ENCODE data around the gene PTPRU. TPM values are rescaled to one million over a fixed set of nuclear protein-coding genes. Genes with fewer than 3 reads are reported as not detected.

Gene PTPRU
- total RNA-seq, 6 donors from 2014 or later: 44.5 to 87.2 (median 70.1) TPM

DNA sequence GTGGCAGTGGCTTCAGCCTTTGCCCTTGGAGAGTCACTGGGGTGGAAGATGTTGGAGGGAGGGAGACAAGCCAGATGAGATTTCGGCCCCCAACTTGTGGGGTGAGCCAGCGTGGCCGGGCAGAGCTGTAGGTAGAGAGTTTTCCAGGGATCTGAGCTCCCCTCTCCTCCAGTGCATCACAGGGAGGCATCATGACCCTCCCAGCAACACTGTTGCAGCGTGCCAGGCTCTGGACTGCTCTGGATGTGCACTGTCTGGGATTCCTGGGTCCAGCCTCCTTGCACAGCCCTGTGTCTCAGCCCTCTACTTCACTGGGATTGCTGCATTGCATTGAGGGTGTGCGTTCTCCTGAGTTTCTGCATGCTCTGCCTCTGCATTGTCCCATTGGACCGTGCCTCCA lies 8.9 kb downstream of the PTPRU start:
- H3K27ac ChIP-seq: no peak overlapping the region
- peaks cover 0 to 8% (median 0%) of the 10 kb centered on the region in 4 donors for H3K4me1 ChIP-seq
- H3K9me3 ChIP-seq: no peaks in the 10 kb centered on the region
- TF ChIP-seq POLR2A (IDR thresholded peaks at IDR 0.05): no peak
- TF ChIP-seq, protein P1, sequence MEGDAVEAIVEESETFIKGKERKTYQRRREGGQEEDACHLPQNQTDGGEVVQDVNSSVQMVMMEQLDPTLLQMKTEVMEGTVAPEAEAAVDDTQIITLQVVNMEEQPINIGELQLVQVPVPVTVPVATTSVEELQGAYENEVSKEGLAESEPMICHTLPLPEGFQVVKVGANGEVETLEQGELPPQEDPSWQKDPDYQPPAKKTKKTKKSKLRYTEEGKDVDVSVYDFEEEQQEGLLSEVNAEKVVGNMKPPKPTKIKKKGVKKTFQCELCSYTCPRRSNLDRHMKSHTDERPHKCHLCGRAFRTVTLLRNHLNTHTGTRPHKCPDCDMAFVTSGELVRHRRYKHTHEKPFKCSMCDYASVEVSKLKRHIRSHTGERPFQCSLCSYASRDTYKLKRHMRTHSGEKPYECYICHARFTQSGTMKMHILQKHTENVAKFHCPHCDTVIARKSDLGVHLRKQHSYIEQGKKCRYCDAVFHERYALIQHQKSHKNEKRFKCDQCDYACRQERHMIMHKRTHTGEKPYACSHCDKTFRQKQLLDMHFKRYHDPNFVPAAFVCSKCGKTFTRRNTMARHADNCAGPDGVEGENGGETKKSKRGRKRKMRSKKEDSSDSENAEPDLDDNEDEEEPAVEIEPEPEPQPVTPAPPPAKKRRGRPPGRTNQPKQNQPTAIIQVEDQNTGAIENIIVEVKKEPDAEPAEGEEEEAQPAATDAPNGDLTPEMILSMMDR (IDR thresholded peaks at IDR 0.05): no peak
- no peak for TF ChIP-seq POLR2AphosphoS5 (IDR thresholded peaks at IDR 0.05)
- no peak for TF ChIP-seq EP300 (IDR thresholded peaks at IDR 0.05)
- no peak overlapping the region for H3K4me3 ChIP-seq
- no peaks in the 10 kb centered on the region for H3K27me3 ChIP-seq
- 79 to 84% methylated on average over 5 to 6 of the region's 6 CpGs for WGBS, 2 donors
- DNase-seq (no peak), ATAC-seq (ENCODE audit: low FRiP score in 2 of 2) (no peak)
- H3K36me3 ChIP-seq: no peaks in the 10 kb centered on the region

DNA sequence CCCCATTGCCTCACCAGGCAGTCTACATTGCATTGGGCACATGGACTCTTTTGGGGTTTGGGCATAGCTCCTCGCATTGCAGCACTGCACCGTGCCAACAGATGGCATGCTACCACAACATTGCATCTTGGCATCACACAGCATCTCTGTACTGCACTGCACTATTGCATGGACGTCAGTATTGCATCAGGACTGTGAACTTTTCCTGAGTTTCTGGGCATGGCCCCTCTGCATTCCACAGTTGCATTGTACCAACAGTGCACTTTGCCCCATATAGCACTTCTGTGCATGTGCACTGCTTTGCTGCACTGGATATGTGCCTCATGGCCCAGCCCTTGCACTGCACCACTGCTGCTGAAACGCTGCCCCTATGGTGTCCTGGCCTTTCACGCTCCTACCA lies 9.6 kb downstream of the PTPRU start:
- 55 to 67% methylated on average over 5 of the region's 5 CpGs for WGBS, 2 donors
- no peaks in the 10 kb centered on the region for H3K36me3 ChIP-seq
- TF ChIP-seq EP300 (IDR thresholded peaks at IDR 0.05) (no peak), POLR2AphosphoS5 (IDR thresholded peaks at IDR 0.05) (no peak)
- TF ChIP-seq, protein P1 (IDR thresholded peaks at IDR 0.05): peak in 2 of 6 experiments; percentile 7 to 34
- peaks cover 0 to 8% (median 0%) of the 10 kb centered on the region in 4 donors for H3K4me1 ChIP-seq
- H3K4me3 ChIP-seq: no peak overlapping the region
- DNase-seq: no peak
- no peaks in the 10 kb centered on the region for H3K9me3 ChIP-seq
- H3K27ac ChIP-seq: no peak overlapping the region
- peak in 1 of 2 donors; percentile 16 for ATAC-seq (ENCODE audit: low FRiP score in 2 of 2)
- no peaks in the 10 kb centered on the region for H3K27me3 ChIP-seq

DNA sequence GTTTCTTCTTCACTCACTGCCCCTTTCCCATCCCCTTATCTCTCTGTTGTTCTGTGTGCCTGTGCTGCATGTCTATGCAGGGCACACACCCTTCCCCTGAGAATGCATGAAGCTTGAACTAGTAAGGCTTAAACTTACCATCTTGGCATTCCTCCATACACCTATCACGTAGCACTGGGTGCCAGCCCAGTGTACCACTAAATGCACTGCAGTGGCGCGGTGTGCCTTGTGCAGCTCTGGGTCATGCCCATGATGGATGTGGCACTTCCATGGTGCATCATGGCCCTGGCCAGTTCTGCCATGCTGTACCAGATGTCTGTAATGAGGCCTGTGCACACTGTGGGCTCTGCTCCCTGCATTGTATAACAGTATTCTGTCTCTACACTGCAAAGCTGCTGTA lies 10.7 kb downstream of the PTPRU start:
- H3K4me1 ChIP-seq: peaks cover 0 to 8% (median 0%) of the 10 kb centered on the region in 4 donors
- H3K9me3 ChIP-seq: no peaks in the 10 kb centered on the region
- no peak overlapping the region for H3K27ac ChIP-seq
- TF ChIP-seq EP300 (IDR thresholded peaks at IDR 0.05): no peak
- no peak for TF ChIP-seq POLR2AphosphoS5 (IDR thresholded peaks at IDR 0.05)
- TF ChIP-seq, protein P1 (IDR thresholded peaks at IDR 0.05): no peak
- no peak for TF ChIP-seq POLR2A (IDR thresholded peaks at IDR 0.05)
- DNase-seq: no peak
- H3K4me3 ChIP-seq: no peak overlapping the region
- H3K36me3 ChIP-seq: no peaks in the 10 kb centered on the region
- 73 to 90% methylated on average over 3 of the region's 3 CpGs for WGBS, 2 donors
- H3K27me3 ChIP-seq: no peaks in the 10 kb centered on the region
- ATAC-seq (ENCODE audit: low FRiP score in 2 of 2): no peak

DNA sequence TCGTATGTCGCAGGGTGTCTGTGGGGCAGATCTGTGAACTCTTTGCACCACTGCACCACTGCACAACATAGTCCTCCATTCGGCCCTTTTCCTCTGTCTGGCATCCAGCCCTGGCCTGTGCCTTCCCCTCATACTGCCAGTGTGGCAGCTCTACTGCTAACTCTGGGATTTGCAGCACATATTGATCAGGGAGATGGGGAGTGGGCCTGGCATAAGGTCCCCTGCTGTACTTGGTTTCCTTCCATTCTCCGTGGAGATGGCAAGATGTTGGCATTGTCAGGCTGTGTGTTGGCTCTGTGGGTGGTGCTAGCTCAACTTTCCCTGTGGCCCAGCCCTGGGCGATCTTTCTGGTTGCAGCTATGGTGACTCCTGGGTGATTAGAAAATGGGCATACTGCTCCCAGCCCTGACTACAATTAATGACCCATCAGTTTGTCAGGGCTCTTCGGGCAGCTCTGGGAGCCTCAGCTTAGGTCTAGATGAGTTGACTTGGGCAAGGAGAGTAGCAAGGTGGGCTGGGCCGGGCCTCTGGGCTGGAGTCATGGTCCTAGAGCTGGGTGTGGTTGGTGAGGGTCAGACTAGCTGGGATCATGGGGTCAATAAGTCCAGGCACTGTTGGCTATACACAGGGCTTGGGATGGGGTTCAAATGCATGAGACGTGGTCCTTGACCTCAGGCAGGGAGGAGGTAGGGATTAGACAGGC lies 11.4 kb downstream of the PTPRU start:
- Histone ChIP-seq H3K4me1 (peaks cover 0 to 8% (median 0%) of the 10 kb centered on the region in 4 donors), H3K36me3 (no peaks in the 10 kb centered on the region), H3K27me3 (no peaks in the 10 kb centered on the region), H3K4me3 (no peak overlapping the region), H3K27ac (no peak overlapping the region), H3K9me3 (no peaks in the 10 kb centered on the region)
- 80 to 83% methylated on average over 5 to 8 of the region's 8 CpGs for WGBS, 2 donors
- TF ChIP-seq EP300 (IDR thresholded peaks at IDR 0.05): no peak
- no peak for TF ChIP-seq POLR2A (IDR thresholded peaks at IDR 0.05)
- no peak for TF ChIP-seq POLR2AphosphoS5 (IDR thresholded peaks at IDR 0.05)
- TF ChIP-seq, protein P1 (IDR thresholded peaks at IDR 0.05): no peak
- ATAC-seq (ENCODE audit: low FRiP score in 2 of 2) (no peak), DNase-seq (no peak)

DNA sequence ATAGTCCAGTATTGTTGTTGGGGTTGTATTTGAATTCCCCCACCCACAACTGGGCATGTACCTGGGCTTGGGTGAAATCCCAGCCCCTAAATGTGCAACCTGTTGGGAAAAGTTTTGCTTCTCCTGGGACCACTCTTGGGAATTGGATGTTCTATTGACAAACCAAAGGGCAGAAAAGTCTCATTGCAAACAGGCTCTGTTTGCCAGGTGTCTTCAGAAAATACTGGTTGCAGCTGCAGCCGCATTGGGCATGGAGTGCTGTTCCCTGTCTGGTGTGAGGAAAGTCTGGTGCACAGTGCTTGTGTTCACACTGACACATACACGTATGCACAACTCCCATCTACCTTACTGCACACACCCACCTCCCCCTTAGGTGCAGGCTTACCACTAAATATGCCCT lies 12.1 kb downstream of the PTPRU start:
- Histone ChIP-seq H3K4me1 (peaks cover 0 to 8% (median 0%) of the 10 kb centered on the region in 4 donors), H3K27ac (no peak overlapping the region), H3K9me3 (no peaks in the 10 kb centered on the region), H3K4me3 (no peak overlapping the region), H3K36me3 (no peaks in the 10 kb centered on the region), H3K27me3 (no peaks in the 10 kb centered on the region)
- TF ChIP-seq, protein P1 (IDR thresholded peaks at IDR 0.05): no peak
- TF ChIP-seq POLR2AphosphoS5 (IDR thresholded peaks at IDR 0.05) (no peak), EP300 (IDR thresholded peaks at IDR 0.05) (no peak), POLR2A (IDR thresholded peaks at IDR 0.05) (no peak)
- 50 to 100% methylated on average over 1 to 2 of the region's 2 CpGs for WGBS, 2 donors
- DNase-seq (no peak), ATAC-seq (ENCODE audit: low FRiP score in 2 of 2) (no peak)

Data from upper lobe of left lung (tissue), 6 donors.